Dermis microvascular lymphatic vessel endothelial cell (primary cell): ENCODE data around the gene TEX35. TPM values are rescaled to one million over a fixed set of nuclear protein-coding genes. Genes with fewer than 3 reads are reported as not detected.
A peak's percentile ranks its signal among the peaks of the same experiment; 100 is the strongest.
"Not testable (repeated sequence)": the region's sequence is repeated elsewhere in the genome, so short reads cannot be mapped to it uniquely, and the experiment has no call there.

Source experiments
- DNase-seq, 2 donors: peaks; one replicate each; pipeline versions ENCODE4 v3.0.0 to v3.0.0-alpha.2; 2010; ENCODE audit warnings: low read depth in 2 of 2
- total RNA-seq: library from RNA; depleted of rRNA; stranded (reverse); fragments of >200 nt; gene quantifications from 2 replicates; pipeline ENCODE4 v1.2.1, GENCODE V29; 2014

TEX35 gene
- total RNA-seq, 1 donor from 2014 or later = not detected

DNA sequence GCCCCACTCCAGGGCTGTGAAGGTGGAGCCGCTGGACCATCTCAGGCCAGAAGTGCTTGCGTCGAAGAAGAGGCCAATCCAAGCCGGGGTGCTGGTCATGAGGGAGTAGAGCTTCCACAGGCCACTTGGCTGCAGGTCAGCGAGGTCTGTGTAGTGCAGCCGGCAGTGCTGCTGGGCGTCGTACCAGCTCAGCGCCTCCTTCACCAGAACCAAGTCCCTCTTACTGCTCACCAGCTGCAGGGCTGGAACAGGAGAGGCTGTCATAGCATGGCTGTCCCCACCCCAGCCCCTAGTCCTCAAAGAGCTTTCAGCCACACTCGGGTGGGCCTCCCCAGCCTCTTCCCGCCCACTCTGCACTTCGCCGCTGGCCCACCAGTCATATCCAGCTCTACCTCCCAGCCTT, 18.3 kb upstream of the TEX35 start:
- DNase-seq = no peak

DNA sequence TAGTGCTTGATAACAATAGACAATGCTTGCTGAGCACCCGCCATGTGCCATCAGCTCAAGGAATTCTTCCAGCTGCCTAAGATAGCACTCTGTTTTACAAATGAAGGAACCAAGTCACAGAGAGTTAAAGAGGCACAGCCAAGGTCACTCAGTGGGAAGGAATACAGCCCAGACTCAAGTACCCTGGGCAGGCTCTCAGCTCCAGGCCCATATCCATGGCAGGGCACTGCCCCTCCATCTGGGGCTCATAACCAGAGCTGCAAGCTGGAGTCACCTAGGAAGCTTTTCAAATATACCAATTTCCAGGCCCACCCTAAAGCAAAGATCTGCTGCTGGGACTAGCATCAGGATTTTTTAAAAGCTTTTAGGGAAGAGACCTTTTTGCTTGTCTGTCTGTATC, 17.8 kb upstream of the TEX35 start:
- DNase-seq = no peak

DNA sequence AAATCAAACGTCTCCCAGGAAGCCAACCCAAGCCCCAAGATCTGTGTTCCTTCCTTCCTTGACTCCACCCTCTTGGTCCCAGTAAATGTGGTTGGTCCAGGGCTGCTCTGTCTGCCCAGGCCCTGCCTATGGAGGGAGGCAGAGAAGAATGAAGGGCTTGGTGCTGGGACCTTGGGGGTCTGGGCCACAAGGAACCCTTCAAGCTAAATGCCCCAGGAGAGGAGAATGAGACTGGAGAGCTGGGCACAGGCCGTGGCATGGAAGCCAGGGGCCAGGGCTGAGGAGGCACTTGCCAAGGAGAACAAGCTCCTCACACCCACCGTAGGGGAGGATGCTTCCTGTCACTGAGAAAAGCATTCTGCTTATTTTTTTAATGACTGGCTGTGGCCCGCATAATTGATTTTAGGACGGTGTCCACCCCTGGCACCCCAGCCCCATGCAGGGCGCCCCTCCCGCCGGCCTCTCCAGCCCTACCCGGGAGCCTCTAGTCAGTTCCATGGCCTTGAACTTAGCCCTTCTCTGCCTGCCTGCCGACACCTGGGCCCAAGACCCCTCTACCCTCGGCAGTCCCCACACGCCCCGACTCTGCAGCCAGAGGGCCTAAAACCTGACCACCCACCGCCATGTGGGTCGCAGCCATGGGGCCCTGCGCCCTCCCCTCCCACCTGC, 17.0 kb upstream of the TEX35 start:
- DNase-seq = no peak

DNA sequence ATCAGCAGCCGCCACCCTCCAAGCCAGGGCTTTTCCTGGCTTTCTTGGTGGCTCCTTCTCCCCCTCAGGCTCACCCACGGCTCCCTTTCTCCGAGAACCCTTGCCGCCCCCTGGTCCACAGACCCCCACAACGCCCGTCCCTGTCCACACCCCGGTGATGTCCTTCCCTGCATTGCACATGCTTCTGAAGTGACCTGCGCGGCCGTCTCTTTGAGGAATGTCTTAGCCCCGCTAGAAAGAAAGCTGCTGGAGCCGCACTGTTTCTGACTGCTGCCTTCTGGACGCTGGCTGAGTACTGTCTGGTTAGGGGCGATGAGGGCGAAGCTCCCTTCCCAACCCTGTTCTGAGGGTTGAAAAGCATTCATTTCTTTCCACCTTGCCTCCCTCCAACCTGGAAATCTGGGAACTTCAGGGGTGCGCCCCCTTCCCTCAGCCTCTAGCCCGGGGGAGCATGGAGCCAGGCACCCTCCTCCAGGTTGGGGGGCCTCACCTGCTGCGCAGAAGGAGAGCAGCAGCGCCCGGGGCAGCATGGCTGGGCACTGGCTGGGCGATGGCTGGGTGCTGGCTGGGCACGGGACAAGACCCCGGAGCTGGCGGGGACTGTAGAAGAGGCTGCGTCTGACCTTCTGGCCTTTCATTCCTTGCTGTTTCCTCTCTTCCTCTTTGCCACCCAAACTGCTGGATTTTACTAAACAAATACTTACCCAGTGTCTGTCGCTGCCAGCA, 16.3 kb upstream of the TEX35 start, which contains the start of gene CLEC20A:
Gene CLEC20A, minus strand, starts transcription at position 555 of the 726 bp plus-strand sequence. Its CDS starts 25 bp downstream, at position 530.
- no peak for DNase-seq

DNA sequence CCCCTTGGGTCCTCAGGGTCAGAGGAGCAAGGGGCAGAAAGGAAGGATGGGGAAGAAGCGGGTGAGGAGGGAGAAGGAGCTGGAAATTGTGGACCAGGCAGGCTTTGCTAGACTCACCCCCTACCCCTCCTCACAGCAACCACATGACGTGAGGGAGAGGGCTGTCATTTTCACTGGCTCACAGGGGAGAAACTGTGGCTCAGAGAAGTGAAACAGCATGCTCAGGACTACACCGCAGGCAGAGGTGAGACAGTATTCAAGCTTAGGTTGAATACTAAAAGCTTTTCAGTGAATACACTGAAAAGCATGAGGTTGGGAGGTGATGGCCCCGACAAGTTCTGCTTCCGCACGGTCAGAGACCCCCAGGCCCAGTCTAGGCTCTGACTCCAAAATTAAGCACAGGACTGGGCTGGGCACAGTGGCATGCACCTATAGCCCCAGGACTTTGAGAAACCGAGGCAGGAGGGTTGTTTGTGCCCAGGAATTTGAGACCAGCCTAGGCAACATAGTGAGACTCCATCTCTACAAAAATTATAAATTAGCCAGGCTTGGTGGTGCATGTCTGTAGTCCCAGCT, 14.9 kb upstream of the TEX35 start:
- no peak for DNase-seq

DNA sequence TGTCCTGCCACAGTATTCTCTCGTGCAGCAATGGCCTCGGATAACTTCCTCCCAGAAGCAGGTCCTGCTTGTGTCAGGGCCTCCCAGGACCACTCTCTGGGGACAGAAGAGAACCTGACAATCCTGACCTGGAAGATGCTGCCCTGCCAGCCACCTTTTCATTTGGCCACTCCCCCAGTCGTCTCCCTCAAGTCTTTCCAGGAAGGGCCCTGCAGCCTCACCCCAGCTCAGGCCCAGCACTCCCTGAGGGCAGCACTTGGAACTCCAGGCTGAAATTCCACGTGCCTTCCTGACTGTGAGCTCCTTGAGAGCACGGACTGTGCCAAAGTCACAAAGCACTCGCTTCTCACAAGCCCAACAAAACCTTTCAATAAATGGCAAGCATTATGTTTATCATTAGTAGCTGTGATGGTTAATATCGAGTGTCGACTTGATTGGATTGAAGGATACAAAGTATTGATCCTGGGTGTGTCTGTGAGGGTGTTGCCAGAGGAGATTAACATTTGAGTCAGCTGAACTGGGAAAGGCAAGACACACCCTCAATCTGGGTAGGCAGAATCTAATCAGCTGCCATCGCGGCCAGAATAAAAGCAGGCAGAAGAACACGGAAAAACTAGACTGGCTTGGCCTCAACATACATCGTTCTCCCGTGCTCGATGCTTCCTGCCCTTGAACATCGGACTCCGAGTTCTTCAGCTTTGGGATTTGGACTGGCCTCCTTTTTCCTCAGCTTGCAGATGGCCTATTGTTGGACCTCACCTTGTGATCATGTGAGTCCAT, 13.8 kb upstream of the TEX35 start:
- no peak for DNase-seq

DNA sequence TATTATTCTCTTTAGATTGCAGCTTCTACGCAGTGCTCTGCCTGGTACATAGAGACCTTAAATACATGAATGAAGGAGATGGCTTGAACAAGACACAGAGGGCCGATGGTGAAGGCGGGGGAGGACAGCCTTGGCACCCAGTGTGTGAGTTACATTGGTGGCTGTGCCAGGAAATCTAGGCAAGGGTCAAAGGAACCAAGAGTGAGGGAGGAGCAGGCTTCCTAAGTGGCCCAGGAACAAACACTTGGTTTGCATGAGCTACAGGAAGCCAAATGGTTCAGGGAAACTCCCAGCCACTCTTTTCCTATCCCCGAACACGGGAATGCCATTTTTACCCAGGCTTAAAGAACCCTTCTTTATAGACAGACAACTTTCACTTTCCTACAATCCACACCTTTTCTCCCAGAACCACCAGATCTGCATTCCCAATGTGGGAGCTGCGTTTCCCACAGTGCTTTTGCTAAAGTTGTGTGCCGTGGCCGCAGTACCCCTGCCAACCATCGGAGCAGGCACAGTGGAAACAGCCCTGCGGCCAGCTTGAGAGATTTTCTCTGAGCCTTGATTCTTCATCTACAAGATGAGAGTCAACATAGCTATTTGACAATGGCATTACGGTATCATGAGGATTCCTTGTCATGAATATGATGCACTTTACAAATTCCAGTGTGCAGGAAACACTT, 12.7 kb upstream of the TEX35 start:
- DNase-seq = no peak

DNA sequence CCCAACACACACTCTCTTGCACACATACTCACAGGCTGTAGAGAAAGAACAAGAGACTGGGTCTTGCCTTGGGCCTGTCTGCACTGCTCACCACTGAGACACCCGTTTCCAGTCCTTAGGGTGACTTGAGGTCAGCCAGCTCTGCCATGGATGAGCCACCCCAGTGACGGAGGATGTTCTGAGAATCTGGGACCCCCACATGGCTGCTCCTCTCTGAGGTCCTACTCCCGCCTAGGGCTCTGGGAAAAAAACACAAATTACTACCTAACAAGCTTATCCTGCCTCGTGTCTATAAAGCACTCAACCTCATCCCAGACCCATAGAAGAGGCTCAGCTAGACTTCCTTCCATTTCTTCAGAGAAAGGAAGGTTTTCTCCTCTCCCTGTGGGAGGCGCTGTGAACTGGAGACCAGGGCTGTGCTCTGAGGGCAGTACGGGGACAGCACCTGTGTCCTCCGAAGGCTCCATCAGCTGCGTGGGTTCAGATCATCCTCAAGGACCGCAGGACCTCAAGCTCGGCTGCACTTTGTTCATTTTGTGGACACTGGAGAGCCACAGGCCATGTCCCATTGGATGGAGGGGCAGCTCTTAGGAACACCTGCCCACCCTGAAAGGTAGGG, 11.9 kb upstream of the TEX35 start:
- DNase-seq = no peak

DNA sequence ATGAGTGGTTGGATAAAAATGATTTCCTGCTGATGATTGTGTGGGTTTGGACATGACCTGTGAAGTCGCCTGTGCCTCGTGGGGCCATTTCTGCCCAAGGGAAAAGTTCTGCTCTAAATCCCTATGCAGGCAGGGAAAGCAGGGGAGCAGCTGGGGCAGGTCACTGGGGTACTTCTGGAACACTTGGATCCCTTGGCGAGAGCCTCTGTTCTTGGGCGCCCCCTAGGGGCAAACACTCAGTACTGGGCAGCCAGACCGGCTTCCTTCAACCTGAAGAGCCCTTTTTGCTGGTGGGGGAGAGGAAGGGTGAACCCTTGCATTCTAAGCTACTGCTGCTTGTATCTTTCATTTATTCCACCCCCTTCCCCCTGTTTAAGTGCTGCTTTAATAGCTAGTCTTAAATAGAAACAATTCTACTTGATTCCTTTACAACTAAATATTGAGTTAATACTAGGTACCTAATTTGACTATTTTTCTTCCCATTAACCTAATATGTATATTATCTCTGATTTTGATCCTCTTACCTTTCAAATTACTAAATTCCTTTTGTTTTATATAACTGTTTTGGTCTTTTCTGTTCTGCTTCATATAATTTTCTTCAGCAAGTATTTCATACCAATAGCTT, 11.1 kb upstream of the TEX35 start:
- DNase-seq = peak; percentile 17 to 73

DNA sequence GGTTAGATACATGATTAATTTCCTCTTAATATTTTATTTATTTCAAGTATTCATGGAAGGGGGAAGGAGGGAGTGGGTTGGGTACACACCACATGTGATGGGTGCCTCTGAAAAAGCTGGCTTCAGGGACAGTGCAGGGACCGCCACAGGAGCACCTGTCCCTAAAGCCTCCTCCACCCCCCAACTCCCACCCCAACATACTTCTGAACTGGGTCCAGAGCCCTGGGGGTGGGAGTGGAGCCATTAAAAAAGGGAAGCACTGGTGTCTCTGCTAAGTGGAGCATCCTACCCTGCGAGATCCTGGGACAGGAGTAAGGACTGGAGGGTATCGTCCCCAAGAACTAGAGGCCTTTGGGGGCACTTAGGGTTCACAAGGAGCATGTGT, 10.6 kb upstream of the TEX35 start:
- DNase-seq = no peak

DNA sequence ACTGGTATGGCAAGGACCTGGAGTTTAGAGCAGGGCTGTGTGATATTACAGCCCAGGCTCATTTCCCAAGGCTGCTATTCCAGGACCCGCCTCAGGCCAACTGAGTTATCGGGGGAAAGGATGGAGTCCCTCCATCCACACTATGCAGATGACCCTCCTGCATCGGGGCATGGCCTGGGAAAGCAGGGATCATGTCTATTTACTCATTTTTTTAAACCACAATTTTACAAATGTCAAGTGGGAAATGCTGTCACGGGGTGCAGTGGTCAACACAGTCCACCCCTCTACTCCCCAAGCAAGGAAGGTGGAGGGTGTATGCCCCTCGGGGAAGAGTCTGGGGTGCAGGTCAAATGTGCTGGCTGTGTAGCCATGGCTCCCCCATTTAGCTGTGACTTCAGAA, 10.1 kb upstream of the TEX35 start:
- no peak for DNase-seq

DNA sequence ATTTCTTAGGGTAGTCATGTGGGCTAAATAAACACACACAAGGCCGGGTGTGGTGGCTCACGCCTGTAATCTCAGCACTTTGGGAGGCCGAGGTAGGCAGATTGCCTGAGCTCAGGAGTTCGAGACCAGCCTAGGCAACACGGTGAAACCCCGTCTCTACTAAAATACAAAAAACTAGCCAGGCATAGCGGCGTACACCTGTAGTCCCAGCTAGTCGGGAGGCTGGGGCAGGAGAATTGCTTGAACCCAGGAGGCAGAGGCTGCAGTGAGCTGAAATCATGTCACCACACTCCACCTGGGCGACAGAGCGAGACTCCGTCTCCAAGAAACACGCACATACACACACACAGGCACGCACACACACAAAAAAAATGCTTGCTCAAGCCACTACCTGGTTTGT, 9.6 kb upstream of the TEX35 start:
- not testable (repeated sequence) for DNase-seq

DNA sequence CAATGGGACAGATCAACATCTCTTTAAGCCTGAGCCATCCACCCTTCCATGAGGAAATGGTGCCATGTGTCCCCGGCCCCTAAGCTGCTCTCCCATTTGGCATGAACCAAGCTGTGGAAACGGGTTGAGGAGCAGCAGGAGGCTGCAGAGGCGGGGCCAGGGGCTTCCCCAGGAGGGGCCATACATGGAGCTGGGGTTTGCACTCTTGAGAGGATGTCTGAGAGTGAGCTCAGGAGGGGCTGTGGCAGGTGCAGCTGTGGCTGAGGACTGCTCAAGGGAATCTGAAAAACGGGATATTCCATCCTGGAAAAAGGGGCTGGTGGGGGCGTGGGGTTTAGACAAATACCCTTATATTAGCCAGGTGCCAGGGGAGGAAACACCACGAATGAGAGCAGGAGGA, 9.1 kb upstream of the TEX35 start:
- DNase-seq = no peak

DNA sequence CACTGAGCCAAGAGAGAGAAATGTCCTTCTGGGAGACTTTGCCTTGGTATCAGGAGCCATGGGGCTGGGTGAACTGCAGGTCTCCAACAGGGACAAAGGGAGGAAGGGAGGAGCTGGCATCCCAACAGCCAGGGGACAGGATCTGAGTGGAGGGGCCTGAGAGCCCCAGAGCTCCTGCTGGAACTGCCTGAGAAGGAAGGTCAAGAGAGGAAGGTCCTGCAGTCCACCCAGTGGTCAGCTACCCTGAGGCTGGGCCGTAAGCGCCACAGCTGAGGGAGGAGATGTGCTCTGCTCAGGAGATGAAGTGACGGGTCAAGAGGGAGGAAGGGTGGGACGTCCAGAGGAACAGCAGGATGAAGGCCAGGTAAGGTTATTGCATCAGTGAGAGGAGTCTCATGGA, 8.6 kb upstream of the TEX35 start:
- DNase-seq = no peak

DNA sequence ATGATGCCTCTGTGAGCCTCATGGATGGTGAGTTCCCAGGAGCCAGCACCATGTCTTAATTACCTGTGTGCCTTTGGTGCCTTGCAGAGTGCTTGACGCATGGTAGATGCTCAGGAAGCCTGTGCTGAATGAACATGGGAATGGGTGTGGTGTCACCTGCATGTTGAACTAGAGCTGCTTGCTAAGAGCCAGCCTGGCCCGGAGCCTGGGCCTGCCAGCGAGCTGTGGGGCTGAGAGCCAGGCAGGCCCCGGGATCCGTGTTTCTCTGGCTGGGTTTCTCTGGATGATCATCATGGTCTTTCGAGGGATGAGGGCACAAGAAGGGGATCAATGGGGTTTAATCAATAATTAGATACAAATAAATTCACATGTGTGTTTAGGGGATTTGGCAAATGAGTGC, 6.7 kb upstream of the TEX35 start:
- no peak for DNase-seq

DNA sequence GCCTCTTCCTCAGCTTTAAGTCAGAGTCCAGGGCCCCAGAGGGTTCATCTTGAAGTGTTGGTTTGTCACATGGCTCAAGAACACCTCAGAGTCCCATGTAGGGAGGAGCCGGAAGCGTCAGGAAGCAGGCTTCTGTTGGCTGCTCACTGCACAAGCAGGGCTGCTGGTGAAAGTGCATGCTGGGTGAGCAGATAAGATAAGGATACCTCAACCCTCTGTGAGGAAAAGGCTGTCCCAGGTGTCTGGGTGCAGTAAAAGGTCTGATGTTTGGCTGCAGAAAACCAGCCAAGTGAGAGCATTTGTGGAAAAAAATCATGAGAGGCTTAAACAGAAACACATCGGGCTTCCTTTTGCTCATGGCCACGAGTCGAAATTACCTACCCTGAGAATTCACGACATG, 6.2 kb upstream of the TEX35 start:
- DNase-seq = no peak

DNA sequence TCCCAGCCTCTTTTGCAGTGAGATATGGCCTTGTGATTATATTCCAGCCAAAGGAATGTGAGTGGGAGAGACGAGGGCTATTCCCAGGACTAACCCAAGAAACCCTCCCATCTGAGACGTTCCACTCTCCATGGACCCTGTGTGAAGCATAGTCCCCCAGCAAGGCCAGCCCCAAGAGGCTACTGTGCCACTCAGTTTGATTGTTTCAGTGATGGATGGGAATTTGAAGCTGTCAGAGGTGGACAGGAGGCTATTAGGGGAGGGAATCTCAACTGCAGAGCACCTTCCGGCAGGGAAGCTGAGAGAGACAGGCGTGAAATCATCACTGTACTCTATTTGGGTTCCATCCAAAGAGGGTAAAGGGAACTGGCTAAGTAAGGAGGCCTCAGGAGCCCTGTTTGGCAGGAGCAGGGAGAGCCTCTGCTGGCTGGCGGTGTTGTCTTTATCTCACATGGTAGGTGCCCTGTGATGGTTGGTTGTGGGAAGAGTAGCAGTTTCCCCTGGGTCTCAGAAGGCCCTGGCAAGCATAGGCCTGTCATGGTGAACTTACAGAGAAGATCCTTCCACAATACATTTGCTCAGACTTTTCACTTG, 3.4 kb upstream of the TEX35 start:
- no peak for DNase-seq

DNA sequence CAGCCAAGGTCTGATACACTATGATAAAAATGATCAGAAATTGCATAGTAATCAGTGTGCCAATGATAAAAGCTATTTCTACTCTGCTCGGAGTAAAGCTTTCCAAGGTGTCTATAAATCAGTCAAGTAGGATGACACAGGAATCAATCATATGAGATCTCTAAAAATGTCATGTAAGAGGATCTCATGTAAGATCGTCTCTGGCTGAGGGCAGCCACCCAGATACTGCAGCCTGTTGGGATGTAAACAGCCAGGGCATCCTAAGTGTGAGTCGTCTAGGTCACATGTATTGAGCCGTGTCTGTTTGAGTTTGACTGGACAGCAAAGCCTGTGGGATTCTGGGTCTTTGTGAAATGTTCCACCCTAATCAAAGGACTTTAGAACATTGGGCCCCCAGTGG, 2.8 kb upstream of the TEX35 start:
- no peak for DNase-seq

DNA sequence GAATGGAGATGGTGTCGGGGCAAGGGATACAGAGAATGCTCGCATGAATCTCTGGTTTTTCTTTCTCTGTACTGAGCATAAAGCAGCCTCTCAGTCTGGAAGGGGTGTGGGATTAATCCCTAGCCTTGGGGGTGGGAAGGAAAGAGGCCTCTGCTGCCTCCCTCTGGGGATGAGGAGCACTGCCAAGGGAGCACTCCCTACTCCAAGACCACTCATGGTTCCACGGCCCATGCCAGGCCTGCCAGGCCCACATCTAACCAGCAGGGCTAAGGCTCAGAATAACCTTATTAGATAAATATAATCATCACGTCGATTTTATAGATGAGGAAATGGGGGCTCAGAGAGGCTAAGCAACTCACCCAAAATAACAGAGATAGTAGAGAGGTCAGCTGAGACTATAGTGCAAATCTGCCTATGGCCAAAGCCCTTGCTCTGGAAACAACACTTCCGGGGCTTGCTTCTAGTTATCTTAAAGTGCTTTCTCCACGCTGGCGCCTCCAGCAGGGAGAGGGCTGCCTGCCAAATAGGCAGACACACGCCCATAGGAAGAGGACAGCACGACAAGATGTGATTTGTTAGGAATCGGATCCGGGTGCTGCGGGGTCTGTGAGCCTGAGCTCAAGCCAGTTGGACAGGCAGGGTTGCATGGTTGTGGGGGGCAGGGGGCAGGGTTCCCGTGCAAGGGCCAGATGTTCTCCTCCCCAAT, 522 bp downstream of the TEX35 start:
- DNase-seq = no peak

DNA sequence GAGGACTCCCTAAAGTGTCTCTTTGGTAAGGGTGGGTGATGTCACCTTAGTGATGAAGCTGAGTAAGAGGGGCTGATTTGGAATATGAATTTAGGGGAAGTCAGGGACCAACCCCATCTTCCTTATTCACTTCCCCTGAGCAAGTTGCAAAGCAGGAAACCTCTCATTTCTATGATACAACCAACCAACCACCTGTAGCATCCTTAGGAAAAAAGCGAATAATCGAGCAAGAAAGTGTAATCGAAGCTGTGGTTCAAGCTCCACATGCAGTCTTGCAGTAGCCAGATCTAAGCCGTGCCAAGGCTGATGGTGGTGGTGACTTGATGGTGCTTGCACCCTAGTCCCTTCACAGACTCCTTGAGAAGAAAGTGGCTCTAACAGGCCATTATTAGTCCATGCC, 3.2 kb downstream of the TEX35 start:
- DNase-seq = no peak
